ENCODE results near the gene STH. TPM values are rescaled to one million over a fixed set of nuclear protein-coding genes. Genes with fewer than 3 reads are reported as not detected.

Gene STH
- total RNA-seq, 1 donor from 2014 or later, result not detected

DNA sequence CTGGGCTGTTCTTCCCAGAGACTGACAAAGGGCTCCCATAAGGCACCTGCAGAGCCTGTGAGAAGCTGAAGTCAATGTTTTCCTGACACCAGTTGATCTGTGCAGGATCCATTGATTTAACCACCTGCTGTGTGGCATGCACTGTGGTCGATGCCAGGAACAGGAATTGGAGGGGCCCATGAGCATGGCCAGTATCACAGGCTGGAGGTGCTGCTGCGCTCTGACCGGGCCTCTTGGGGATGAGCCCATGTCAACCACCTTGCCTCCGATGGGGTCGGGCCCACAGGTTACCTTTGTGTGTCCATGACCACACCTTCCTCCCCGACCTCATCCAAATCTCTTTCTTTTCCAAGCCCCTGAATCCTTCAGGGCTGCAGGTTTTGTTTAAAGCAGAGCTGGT, 18.2 kb upstream of the STH start:
- DNase-seq (ENCODE audit: low read depth) (no peak), FAIRE-seq (no peak)
- Histone ChIP-seq H2AFZ (ENCODE audit: low read depth, low read length) (no peak overlapping the region), H3K27ac (ENCODE audit: low read depth, low read length) (no peak overlapping the region), H3K27me3 (ENCODE audit: insufficient read depth, low read length) (no peaks in the 10 kb centered on the region), H3K9me3 (ENCODE audit: insufficient read depth, low read depth, low read length) (no peaks in the 10 kb centered on the region), H3K9ac (ENCODE audit: low read length) (no peak overlapping the region), H3K4me1 (ENCODE audit: insufficient read depth, low read length) (no peaks in the 10 kb centered on the region), H3K79me2 (ENCODE audit: insufficient read depth, low read length) (no peaks in the 10 kb centered on the region), H3K36me3 (ENCODE audit: insufficient read depth, low read length) (no peaks in the 10 kb centered on the region), H3K4me3 (ENCODE audit: insufficient read depth, low read depth, low read length) (no peak overlapping the region), H4K20me1 (ENCODE audit: insufficient read depth, low read length) (no peaks in the 10 kb centered on the region), H3K4me2 (ENCODE audit: low read length) (no peak overlapping the region)
- no peaks in the 10 kb centered on the region for H3K36me3 Mint-ChIP-seq (ENCODE audit: low read depth, unreplicated experiment)
- H3K27me3 Mint-ChIP-seq (ENCODE audit: low read depth, unreplicated experiment), result peaks cover 21% of the 10 kb centered on the region
- H3K9me3 Mint-ChIP-seq (ENCODE audit: unreplicated experiment), result no peaks in the 10 kb centered on the region
- H3K4me3 Mint-ChIP-seq (ENCODE audit: unreplicated experiment), result no peak overlapping the region
- peaks cover 19% of the 10 kb centered on the region for H3K4me1 Mint-ChIP-seq (ENCODE audit: low read depth, unreplicated experiment)
- TF ChIP-seq, protein P1, sequence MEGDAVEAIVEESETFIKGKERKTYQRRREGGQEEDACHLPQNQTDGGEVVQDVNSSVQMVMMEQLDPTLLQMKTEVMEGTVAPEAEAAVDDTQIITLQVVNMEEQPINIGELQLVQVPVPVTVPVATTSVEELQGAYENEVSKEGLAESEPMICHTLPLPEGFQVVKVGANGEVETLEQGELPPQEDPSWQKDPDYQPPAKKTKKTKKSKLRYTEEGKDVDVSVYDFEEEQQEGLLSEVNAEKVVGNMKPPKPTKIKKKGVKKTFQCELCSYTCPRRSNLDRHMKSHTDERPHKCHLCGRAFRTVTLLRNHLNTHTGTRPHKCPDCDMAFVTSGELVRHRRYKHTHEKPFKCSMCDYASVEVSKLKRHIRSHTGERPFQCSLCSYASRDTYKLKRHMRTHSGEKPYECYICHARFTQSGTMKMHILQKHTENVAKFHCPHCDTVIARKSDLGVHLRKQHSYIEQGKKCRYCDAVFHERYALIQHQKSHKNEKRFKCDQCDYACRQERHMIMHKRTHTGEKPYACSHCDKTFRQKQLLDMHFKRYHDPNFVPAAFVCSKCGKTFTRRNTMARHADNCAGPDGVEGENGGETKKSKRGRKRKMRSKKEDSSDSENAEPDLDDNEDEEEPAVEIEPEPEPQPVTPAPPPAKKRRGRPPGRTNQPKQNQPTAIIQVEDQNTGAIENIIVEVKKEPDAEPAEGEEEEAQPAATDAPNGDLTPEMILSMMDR (IDR thresholded peaks at IDR 0.05; ENCODE audit: insufficient read depth, low read depth, low read length), result no peak
- TF ChIP-seq EZH2 (IDR thresholded peaks at IDR 0.05; ENCODE audit: insufficient read depth, low read length), result no peak
- no peak overlapping the region for H3K27ac Mint-ChIP-seq (ENCODE audit: unreplicated experiment)

DNA sequence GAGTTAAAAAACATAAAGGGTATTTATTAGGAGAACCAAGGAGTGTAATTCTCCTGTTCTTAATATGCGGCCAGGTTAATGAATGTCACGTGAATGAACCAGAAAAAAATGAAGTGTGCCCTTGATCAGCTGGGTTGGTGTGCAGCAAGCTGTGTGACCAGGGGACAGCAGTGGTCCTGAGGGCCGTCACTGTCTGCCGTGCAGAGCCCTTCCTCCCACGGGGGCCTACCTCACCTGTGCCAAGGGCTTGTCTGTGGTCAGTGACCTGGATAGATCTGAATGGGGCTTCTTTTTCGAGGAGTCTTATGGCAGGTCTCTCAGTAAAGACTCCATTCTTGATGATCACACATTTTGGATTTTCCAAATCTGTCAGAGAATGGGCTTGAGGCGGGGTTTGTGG, 17.7 kb upstream of the STH start:
- peaks cover 19% of the 10 kb centered on the region for H3K4me1 Mint-ChIP-seq (ENCODE audit: low read depth, unreplicated experiment)
- Histone ChIP-seq H3K9me3 (ENCODE audit: insufficient read depth, low read depth, low read length) (no peaks in the 10 kb centered on the region), H3K27ac (ENCODE audit: low read depth, low read length) (no peak overlapping the region), H3K36me3 (ENCODE audit: insufficient read depth, low read length) (no peaks in the 10 kb centered on the region), H3K9ac (ENCODE audit: low read length) (no peak overlapping the region), H3K79me2 (ENCODE audit: insufficient read depth, low read length) (no peaks in the 10 kb centered on the region), H3K4me2 (ENCODE audit: low read length) (no peak overlapping the region), H2AFZ (ENCODE audit: low read depth, low read length) (no peak overlapping the region), H3K27me3 (ENCODE audit: insufficient read depth, low read length) (no peaks in the 10 kb centered on the region), H3K4me3 (ENCODE audit: insufficient read depth, low read depth, low read length) (no peak overlapping the region), H4K20me1 (ENCODE audit: insufficient read depth, low read length) (no peaks in the 10 kb centered on the region), H3K4me1 (ENCODE audit: insufficient read depth, low read length) (no peaks in the 10 kb centered on the region)
- no peak overlapping the region for H3K4me3 Mint-ChIP-seq (ENCODE audit: unreplicated experiment)
- H3K27ac Mint-ChIP-seq (ENCODE audit: unreplicated experiment), result no peak overlapping the region
- no peaks in the 10 kb centered on the region for H3K36me3 Mint-ChIP-seq (ENCODE audit: low read depth, unreplicated experiment)
- H3K27me3 Mint-ChIP-seq (ENCODE audit: low read depth, unreplicated experiment), result peaks cover 23% of the 10 kb centered on the region
- no peak for FAIRE-seq
- TF ChIP-seq EZH2 (IDR thresholded peaks at IDR 0.05; ENCODE audit: insufficient read depth, low read length), result no peak
- TF ChIP-seq, protein P1 (IDR thresholded peaks at IDR 0.05; ENCODE audit: insufficient read depth, low read depth, low read length), result no peak
- no peaks in the 10 kb centered on the region for H3K9me3 Mint-ChIP-seq (ENCODE audit: unreplicated experiment)
- DNase-seq (ENCODE audit: low read depth), result no peak

DNA sequence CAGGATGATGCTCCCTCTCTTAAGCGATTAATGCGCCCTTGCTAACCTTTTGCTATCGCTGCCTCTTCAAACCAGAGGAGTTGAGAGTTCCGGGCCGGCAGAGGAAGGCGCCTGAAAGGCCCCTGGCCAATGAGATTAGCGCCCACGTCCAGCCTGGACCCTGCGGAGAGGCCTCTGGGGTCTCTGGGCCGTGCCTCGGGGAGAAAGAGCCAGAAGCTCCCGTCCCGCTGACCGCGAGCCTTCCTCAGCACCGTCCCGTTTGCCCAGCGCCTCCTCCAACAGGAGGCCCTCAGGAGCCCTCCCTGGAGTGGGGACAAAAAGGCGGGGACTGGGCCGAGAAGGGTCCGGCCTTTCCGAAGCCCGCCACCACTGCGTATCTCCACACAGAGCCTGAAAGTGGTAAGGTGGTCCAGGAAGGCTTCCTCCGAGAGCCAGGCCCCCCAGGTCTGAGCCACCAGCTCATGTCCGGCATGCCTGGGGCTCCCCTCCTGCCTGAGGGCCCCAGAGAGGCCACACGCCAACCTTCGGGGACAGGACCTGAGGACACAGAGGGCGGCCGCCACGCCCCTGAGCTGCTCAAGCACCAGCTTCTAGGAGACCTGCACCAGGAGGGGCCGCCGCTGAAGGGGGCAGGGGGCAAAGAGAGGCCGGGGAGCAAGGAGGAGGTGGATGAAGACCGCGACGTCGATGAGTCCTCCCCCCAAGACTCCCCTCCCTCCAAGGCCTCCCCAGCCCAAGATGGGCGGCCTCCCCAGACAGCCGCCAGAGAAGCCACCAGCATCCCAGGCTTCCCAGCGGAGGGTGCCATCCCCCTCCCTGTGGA, 16.0 kb upstream of the STH start:
- no peak for DNase-seq (ENCODE audit: low read depth)
- Mint-ChIP-seq H3K9me3 (ENCODE audit: unreplicated experiment) (no peaks in the 10 kb centered on the region), H3K27ac (ENCODE audit: unreplicated experiment) (no peak overlapping the region), H3K36me3 (ENCODE audit: low read depth, unreplicated experiment) (no peaks in the 10 kb centered on the region), H3K4me3 (ENCODE audit: unreplicated experiment) (no peak overlapping the region), H3K27me3 (ENCODE audit: low read depth, unreplicated experiment) (peaks cover 27% of the 10 kb centered on the region), H3K4me1 (ENCODE audit: low read depth, unreplicated experiment) (peaks cover 9% of the 10 kb centered on the region)
- FAIRE-seq, result no peak
- H3K9ac ChIP-seq (ENCODE audit: low read length), result no peak overlapping the region
- H4K20me1 ChIP-seq (ENCODE audit: insufficient read depth, low read length), result no peaks in the 10 kb centered on the region
- H3K4me3 ChIP-seq (ENCODE audit: insufficient read depth, low read depth, low read length), result no peak overlapping the region
- no peaks in the 10 kb centered on the region for H3K79me2 ChIP-seq (ENCODE audit: insufficient read depth, low read length)
- H3K36me3 ChIP-seq (ENCODE audit: insufficient read depth, low read length), result no peaks in the 10 kb centered on the region
- TF ChIP-seq, protein P1 (IDR thresholded peaks at IDR 0.05; ENCODE audit: insufficient read depth, low read depth, low read length), result no peak
- TF ChIP-seq EZH2 (IDR thresholded peaks at IDR 0.05; ENCODE audit: insufficient read depth, low read length), result no peak
- H3K27ac ChIP-seq (ENCODE audit: low read depth, low read length), result no peak overlapping the region
- H2AFZ ChIP-seq (ENCODE audit: low read depth, low read length), result no peak overlapping the region
- peaks cover 4% of the 10 kb centered on the region for H3K27me3 ChIP-seq (ENCODE audit: insufficient read depth, low read length)
- H3K4me2 ChIP-seq (ENCODE audit: low read length), result no peak overlapping the region
- H3K4me1 ChIP-seq (ENCODE audit: insufficient read depth, low read length), result no peaks in the 10 kb centered on the region
- no peaks in the 10 kb centered on the region for H3K9me3 ChIP-seq (ENCODE audit: insufficient read depth, low read depth, low read length)
